T-helper 17 cell (primary cell): Measurements from ENCODE around the gene GNA12. TPM values are rescaled to one million over a fixed set of nuclear protein-coding genes. Genes with fewer than 3 reads are reported as not detected.
A peak's percentile ranks its signal among the peaks of the same experiment; 100 is the strongest.

Experiments
- ATAC-seq: fragments of 150-1000 bp; cut with Tn5 transposase; 2 replicates; pipeline ENCODE4 v1.10.0; 2021; ENCODE audit warnings: mild to moderate bottlenecking, moderate library complexity
- DNase-seq, 3 donors: peaks; one replicate each; pipeline versions ENCODE4 v3.0.0 to v3.0.0-alpha.2; 2020 to 2021
- H3K9me3 ChIP-seq: one replicate; pipeline ENCODE4 v1.7.0; 2013; ENCODE audit warnings: low read length, mild to moderate bottlenecking; ENCODE audit not compliant: control insufficient read depth, poor library complexity, severe bottlenecking
- H3K27ac Mint-ChIP-seq: one replicate; pipeline ENCODE4 v1.8.0; 2022; ENCODE audit warnings: mild to moderate bottlenecking, moderate library complexity, mixed read lengths
- H3K27me3 Mint-ChIP-seq: one replicate; pipeline ENCODE4 v1.8.0; 2022; ENCODE audit warnings: mixed read lengths
- H3K36me3 Mint-ChIP-seq: one replicate; pipeline ENCODE4 v1.8.0; 2022; ENCODE audit warnings: low read depth, mixed read lengths
- H3K4me1 Mint-ChIP-seq: one replicate; pipeline ENCODE4 v1.8.0; 2022; ENCODE audit warnings: mild to moderate bottlenecking, mixed read lengths
- H3K4me3 Mint-ChIP-seq: one replicate; pipeline ENCODE4 v1.8.0; 2022; ENCODE audit warnings: mild to moderate bottlenecking, moderate library complexity, mixed read lengths
- total RNA-seq, 4 donors: library from RNA in 2 of 4; stranded (reverse) in 2 of 4; gene quantifications; one replicate each; pipeline ENCODE4 v1.2.3 and lab custom pipeline; 2022 to 2026

Gene GNA12
- total RNA-seq, 2 donors from 2014 or later, result 13.5 to 19.2 TPM

DNA sequence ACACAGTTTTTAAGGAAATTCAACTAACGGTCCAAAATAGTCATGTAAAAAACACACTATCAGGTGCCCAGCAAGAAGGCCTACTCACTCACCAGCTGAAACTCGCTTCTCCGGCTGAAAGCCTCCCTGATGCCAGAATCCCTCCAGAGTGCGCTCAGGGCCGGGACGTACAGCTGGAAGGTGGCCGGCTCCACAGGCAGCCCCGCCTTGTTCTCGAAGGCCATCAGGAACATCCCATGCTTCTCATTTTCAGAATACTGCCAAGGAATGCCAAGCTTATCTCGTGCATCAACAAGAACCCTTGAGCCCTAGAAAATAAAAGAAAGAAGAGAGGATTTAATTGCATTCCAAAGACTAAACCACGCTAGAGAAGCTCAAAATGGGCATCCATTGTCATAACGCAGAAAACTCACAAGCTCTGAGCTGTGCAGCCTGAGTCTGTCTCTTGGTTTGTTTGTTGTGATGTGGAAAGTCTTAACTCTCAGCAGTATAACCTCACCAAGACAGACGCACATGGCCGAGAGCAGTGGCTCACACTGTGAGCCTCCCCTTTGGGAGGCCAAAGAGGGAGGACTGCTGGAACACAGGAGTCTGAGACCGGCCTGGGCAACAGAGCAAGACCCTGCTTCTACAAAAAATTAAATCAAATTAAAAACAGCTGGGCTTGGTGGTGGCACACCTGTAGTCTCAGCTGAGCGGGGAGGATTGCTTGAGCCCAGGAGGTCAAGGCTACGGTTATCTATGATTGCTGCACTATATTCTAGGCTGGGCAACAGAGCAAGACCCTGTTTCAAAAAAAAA, 49.1 kb downstream of the GNA12 start:
- peaks cover 26% of the 10 kb centered on the region for H3K4me1 Mint-ChIP-seq
- peaks cover 12% of the 10 kb centered on the region for H3K36me3 Mint-ChIP-seq
- no peak overlapping the region for H3K27ac Mint-ChIP-seq
- H3K27me3 Mint-ChIP-seq, result no peaks in the 10 kb centered on the region
- no peak for DNase-seq
- no peak overlapping the region for H3K4me3 Mint-ChIP-seq
- H3K9me3 ChIP-seq, result no peaks in the 10 kb centered on the region
- ATAC-seq, result no peak

DNA sequence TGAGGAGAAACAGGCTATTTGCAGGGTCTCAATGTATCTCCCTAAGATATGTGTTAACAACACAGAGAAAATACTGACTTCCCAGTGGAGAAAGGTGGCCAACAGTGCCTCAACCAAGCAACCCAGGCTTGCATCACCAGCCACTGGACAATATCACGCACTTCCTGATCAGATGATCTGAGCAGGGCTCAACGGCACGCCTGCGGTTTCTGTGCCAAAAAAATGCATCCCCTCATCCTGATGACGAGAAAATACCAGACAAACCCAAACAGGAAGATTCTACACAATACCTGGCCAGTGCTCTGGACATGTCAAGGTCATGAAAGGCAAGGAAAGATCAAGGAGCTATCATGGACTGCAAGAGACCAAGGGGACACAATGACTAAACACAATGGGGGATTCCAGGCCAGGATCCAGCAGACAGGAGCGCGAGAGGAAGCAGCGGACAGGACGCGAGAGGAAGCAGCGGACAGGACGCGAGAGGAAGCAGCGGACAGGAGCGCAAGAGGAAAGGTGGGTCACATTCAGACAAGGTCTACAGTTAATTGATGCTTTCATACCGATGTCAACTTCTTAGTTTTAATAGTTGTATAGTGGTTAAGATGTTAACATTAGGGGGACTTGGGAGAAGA, 51.1 kb downstream of the GNA12 start:
- ATAC-seq, result no peak
- DNase-seq, result no peak
- peaks cover 18% of the 10 kb centered on the region for H3K36me3 Mint-ChIP-seq
- no peaks in the 10 kb centered on the region for H3K9me3 ChIP-seq
- peaks cover 14% of the 10 kb centered on the region for H3K4me1 Mint-ChIP-seq
- no peaks in the 10 kb centered on the region for H3K27me3 Mint-ChIP-seq
- peak overlapping the region; percentile 39 for H3K27ac Mint-ChIP-seq
- no peak overlapping the region for H3K4me3 Mint-ChIP-seq

DNA sequence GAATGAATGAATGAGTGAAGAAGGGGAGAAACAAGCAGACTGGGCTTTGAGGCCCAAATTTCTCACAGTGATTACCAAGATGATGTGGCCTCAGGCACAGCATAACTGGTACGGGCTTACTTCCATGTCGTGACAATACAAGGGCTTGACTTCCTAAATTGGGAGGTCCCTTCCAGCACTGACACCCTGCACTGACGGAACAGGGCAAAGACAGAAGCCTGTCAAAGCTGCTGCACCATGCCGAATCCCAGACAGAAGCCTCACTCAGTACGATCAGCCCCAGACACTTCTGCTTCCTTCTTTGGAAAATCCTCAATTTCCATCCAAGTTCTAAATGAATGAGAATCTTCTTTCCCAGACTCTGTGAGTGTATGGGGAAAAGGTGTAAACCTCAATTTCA, 51.9 kb downstream of the GNA12 start:
- no peaks in the 10 kb centered on the region for H3K9me3 ChIP-seq
- Mint-ChIP-seq H3K4me3 (no peak overlapping the region), H3K27ac (no peak overlapping the region), H3K27me3 (no peaks in the 10 kb centered on the region), H3K36me3 (peaks cover 18% of the 10 kb centered on the region), H3K4me1 (peaks cover 8% of the 10 kb centered on the region)
- DNase-seq (no peak), ATAC-seq (no peak)

DNA sequence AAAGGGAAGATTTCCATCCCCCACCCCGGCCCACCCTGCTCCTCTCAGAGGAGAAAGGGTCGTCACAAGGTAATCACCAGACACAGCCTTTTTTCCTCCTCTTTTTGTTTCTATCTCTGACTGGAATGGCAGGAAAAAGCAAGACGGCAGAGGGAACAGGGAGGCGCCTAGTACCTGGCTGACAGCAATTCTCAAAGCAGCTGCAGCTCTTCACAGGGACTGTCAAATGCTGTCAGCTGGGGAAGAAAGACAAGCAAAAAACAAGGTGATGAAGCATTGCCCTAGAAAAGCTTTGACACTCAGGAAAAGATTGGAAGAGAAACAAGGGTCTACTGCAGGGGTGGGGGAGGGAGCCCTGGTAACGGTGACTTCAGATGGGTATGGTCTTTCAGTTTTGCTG, 52.7 kb downstream of the GNA12 start:
- Mint-ChIP-seq H3K36me3 (peaks cover 18% of the 10 kb centered on the region), H3K4me1 (peaks cover 9% of the 10 kb centered on the region), H3K4me3 (no peak overlapping the region), H3K27me3 (no peaks in the 10 kb centered on the region), H3K27ac (no peak overlapping the region)
- no peak for ATAC-seq
- no peaks in the 10 kb centered on the region for H3K9me3 ChIP-seq
- DNase-seq, result no peak

DNA sequence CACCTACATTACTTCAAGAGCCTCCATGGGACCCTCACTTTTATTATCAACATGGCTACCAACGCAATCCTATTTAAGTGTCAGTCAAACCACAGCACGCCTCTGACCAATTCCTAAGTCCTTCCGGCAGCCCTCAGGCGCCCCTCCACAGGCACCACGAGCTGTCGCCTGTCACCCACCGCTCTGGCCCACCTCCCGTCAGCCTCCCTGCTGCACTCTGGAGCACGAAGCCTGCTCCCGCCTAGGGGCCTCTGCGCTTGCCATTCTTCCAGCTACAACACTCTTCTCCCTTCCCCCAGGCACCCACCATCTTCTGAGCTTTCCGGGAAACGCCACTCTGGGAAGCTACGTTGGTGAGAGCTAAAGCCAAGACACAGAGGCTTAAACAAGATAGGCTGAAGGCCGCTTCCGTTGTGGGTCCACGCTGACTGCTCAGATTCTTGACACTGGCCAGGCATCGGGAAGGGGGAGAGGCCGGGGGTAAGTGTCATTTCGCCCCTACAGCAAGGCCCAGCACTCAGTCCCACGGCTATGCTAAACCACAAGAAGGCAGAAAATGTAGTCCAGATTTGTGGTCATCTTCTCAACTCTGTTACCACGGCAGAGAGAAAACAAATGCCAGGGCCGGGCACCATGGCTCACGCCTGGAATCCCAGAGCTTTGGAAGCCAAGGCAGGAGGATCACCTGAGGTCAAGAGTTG, 56.7 kb downstream of the GNA12 start:
- DNase-seq (no peak), ATAC-seq (no peak)
- H3K27me3 Mint-ChIP-seq, result no peaks in the 10 kb centered on the region
- no peak overlapping the region for H3K4me3 Mint-ChIP-seq
- H3K27ac Mint-ChIP-seq, result no peak overlapping the region
- peaks cover 8% of the 10 kb centered on the region for H3K36me3 Mint-ChIP-seq
- H3K9me3 ChIP-seq, result no peaks in the 10 kb centered on the region
- peaks cover 8% of the 10 kb centered on the region for H3K4me1 Mint-ChIP-seq

DNA sequence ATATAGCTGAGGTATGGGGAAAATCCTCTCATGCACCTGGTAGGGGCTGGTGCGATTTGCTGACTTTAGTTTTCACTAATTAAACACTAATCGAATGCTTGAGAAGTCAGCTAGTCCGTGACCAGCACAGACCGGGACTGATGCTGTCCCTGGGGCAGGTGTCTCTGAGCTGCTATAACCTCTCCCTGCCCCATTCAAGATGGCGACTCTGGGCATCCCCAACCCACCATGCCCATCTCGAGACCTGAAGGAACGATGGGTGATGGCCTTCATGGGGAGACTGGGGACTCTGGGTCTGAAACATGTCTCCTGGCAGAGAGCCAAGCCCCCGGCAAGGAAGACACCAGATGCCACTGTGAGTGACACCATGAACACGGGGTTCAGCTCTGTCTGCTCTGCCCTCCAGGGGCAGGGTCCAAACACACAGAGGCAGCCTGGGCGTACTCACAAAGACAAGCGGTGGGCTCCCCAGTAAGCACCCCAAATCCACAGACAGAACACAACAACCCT, 57.4 kb downstream of the GNA12 start:
- no peaks in the 10 kb centered on the region for H3K9me3 ChIP-seq
- ATAC-seq (no peak), DNase-seq (no peak)
- H3K4me1 Mint-ChIP-seq, result peaks cover 8% of the 10 kb centered on the region
- H3K27ac Mint-ChIP-seq, result no peak overlapping the region
- peaks cover 6% of the 10 kb centered on the region for H3K36me3 Mint-ChIP-seq
- no peaks in the 10 kb centered on the region for H3K27me3 Mint-ChIP-seq
- no peak overlapping the region for H3K4me3 Mint-ChIP-seq

DNA sequence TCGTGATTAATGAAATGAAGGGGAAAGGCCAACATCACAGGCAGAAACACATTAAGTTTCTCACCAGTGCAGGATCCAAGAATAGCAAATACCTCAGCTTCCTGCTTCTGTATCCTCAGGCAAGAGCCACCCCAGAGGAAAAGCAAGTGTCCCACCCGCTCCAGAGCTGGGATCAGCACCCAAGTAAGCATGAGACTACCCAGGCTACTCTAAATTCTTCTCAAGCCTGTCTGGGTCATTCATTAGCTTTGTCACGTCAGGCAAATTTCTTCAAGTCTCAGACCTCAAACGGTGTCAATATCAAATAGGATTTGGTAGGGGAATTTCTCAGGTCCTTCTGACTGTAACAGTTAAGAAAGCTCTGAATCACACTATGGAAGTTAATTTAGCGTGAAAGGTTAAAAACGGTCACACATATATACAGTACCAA, 59.0 kb downstream of the GNA12 start:
- ATAC-seq (no peak), DNase-seq (no peak)
- no peaks in the 10 kb centered on the region for H3K9me3 ChIP-seq
- Mint-ChIP-seq H3K27ac (peak overlapping the region; percentile 16), H3K36me3 (peaks cover 6% of the 10 kb centered on the region), H3K4me3 (no peak overlapping the region), H3K27me3 (no peaks in the 10 kb centered on the region), H3K4me1 (peaks cover 8% of the 10 kb centered on the region)

DNA sequence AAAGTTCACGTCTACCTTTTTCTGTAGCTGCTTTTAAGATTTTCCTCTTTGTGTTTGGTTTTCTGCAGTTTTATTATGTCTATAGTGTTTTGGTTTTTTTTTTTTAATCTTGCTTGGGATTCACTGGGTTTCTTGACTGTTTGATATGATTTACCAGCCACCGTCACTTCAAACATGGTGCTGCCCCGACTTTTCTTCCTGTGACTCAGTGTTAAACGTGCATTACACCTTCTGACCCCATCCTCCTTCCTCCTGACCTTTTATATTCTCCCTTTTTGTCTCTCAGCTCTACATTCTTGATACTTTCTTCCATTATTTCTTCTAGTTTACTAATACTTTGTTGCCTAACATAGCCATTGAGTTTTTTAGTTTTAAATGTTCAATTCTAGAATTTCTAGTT, 61.5 kb downstream of the GNA12 start:
- H3K4me1 Mint-ChIP-seq, result peaks cover 7% of the 10 kb centered on the region
- DNase-seq (no peak), ATAC-seq (no peak)
- peak overlapping the region; percentile 42 for H3K27ac Mint-ChIP-seq
- H3K27me3 Mint-ChIP-seq, result no peaks in the 10 kb centered on the region
- H3K9me3 ChIP-seq, result no peaks in the 10 kb centered on the region
- no peak overlapping the region for H3K4me3 Mint-ChIP-seq
- H3K36me3 Mint-ChIP-seq, result no peaks in the 10 kb centered on the region

DNA sequence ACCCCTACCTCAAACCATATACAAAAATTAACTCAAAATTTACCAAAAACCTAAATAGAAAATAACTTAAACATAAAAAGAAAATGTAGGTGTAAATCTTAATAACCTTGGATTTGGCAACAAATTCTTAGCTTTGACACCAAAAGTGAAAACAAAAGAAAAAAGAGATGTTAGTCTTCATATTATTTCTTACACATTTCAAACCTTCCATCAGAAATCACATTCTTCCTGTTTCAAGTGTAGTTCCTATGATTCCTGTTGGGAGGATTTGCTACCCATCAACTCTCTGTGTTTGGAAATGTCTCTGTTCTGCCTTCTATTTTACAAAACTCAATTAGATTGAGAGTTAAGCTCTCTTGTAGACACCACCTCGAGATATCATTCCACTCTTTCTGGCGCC, 62.0 kb downstream of the GNA12 start:
- H3K27ac Mint-ChIP-seq, result peak overlapping the region; percentile 42
- no peaks in the 10 kb centered on the region for H3K9me3 ChIP-seq
- H3K4me3 Mint-ChIP-seq, result no peak overlapping the region
- no peak for DNase-seq
- no peaks in the 10 kb centered on the region for H3K36me3 Mint-ChIP-seq
- no peak for ATAC-seq
- peaks cover 5% of the 10 kb centered on the region for H3K4me1 Mint-ChIP-seq
- no peaks in the 10 kb centered on the region for H3K27me3 Mint-ChIP-seq

DNA sequence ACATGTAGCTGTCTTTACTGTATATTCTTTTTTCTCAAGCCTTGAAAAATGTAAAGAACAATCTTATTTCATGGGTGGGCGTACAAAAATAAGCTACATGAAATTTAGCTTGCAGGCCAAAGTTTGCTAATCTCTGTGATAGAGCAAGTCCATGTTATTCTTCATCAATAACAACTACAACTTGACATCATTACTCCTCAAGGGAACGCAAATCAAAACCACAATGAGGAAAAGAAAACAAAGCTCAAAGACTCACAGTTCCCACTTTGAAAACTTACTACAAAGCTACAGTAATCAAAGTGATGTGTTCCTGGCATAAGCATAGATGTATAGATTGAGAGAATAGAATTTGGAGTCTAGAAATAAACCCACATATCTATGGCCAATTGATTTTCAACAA, 62.5 kb downstream of the GNA12 start:
- no peaks in the 10 kb centered on the region for H3K9me3 ChIP-seq
- no peak for ATAC-seq

DNA sequence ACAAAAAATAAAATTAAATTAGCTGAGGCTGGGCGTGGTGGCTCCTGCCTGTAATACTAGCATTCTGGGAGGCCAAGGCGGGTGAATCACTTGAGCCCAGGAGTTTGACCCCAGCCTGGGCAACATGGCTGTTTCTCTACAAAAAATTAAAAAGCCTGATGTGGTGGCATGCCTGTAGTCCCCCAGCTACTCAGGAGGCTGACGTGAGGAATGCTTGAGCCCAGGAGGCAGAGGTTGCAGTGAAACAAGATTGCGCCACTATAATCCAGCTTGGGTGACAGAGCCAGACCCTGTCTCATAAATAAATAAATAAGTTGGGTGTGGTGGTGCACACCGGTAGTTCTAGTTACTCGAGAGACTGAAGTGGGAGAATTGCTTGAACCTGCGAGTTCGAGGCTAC, 65.1 kb downstream of the GNA12 start:
- no peaks in the 10 kb centered on the region for H3K9me3 ChIP-seq
- Mint-ChIP-seq H3K4me3 (no peak overlapping the region), H3K36me3 (no peaks in the 10 kb centered on the region), H3K27me3 (no peaks in the 10 kb centered on the region), H3K4me1 (peaks cover 9% of the 10 kb centered on the region), H3K27ac (no peak overlapping the region)
- no peak for DNase-seq
- ATAC-seq, result no peak

More for the DNA sequence above, 62.5 kb downstream of the GNA12 start:
- H3K36me3 Mint-ChIP-seq, result no peaks in the 10 kb centered on the region
- no peak overlapping the region for H3K27ac Mint-ChIP-seq
- H3K27me3 Mint-ChIP-seq, result no peaks in the 10 kb centered on the region
- peaks cover 4% of the 10 kb centered on the region for H3K4me1 Mint-ChIP-seq
- no peak overlapping the region for H3K4me3 Mint-ChIP-seq
- no peak for DNase-seq

DNA sequence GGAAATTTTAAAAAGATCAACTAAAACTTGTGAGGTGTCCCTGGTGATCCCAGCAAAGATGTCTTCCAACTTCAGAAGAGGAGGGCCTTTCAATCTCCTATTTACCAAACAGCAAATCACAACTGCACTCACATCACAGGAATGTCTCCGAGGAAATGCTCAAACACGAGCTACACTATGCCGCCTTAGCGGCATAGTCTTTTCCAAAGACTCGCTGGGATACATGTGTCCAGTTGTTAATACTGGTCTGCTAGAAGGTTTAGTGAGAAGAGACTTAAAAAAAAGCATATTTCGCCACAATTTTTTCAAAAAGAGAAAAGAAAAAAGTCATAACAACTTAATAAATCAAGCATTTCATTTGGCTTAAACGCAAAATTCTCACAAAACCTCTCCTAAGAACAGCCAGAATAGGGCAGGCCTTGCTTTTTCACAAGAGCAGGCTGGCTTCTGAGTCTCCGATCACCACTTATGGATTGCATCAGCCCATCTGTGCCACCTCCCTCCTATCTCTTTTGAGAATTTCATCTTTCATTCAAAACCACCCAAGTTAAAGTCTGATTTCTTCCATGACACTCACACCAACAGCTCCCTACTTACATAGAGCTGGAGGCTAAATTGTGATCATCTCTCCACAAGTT, 66.1 kb downstream of the GNA12 start:
- no peak overlapping the region for H3K4me3 Mint-ChIP-seq
- no peak overlapping the region for H3K27ac Mint-ChIP-seq
- no peaks in the 10 kb centered on the region for H3K9me3 ChIP-seq
- H3K4me1 Mint-ChIP-seq, result peaks cover 10% of the 10 kb centered on the region
- H3K36me3 Mint-ChIP-seq, result no peaks in the 10 kb centered on the region
- no peak for ATAC-seq
- H3K27me3 Mint-ChIP-seq, result no peaks in the 10 kb centered on the region
- no peak for DNase-seq

DNA sequence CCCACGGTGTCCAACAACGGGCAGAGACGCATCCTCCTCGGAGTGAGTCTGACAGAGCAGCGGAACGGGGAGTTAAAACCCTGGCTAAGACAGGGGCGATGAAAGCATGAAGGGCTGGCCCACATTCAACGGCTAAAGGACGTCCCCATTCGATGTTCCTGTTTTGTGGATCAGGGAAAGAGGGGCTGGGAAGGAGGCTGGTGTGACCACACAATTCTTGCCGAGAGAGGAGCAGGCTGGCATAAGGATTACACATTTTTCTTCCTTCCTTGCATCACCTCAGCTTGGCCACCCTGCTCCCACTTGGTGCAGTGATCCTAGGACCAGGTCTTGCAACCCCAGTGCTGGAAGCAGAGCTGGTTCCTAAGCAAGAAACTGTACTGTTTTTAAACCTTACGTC, 67.7 kb downstream of the GNA12 start:
- DNase-seq (no peak), ATAC-seq (no peak)
- peaks cover 3% of the 10 kb centered on the region for H3K36me3 Mint-ChIP-seq
- peaks cover 15% of the 10 kb centered on the region for H3K4me1 Mint-ChIP-seq
- no peaks in the 10 kb centered on the region for H3K9me3 ChIP-seq
- H3K27ac Mint-ChIP-seq, result no peak overlapping the region
- H3K4me3 Mint-ChIP-seq, result no peak overlapping the region
- H3K27me3 Mint-ChIP-seq, result no peaks in the 10 kb centered on the region
